ENCODE data around the gene DPH2. TPM values are rescaled to one million over a fixed set of nuclear protein-coding genes. Genes with fewer than 3 reads are reported as not detected.

Gene DPH2
- polyA plus RNA-seq, 1 of the 3 experiments (the other 2 are of a cell fraction) = 76.9 TPM

DNA sequence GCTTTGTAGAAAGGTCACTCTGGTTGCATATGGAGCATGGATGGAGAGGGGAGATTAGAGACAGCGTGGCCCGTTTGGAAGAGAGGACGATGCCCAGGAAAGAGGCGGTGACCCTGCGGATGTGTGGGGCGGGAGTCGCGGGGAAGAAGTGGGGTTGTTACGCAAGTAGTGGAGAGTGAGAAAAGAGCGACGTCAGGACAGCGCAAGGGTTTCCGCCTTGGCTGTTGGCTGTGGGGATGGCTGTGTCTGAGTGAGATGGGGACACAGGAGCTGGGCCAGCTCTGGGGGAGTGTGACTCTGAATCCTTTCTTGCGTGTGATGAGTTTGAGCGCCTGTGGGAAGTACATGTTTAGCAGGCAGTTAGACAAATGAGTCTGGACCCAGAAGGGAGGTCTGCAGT lies 13.0 kb downstream of the DPH2 start:
- Histone ChIP-seq H2AFZ (ENCODE audit: low read depth) (no peak overlapping the region), H3K4me3 (ENCODE audit: low read depth in 2 of 2, low read length in 1 of 2) (no peak overlapping the region), H3K27ac (ENCODE audit: low read depth in 2 of 2, low read length in 1 of 2) (no peak overlapping the region), H4K20me1 (ENCODE audit: insufficient read depth) (peaks cover 10% of the 10 kb centered on the region), H3K27me3 (ENCODE audit: insufficient read depth) (no peaks in the 10 kb centered on the region), H3K79me2 (ENCODE audit: insufficient read depth) (peaks cover 47% of the 10 kb centered on the region), H3K9ac (no peak overlapping the region), H3K9me3 (no peaks in the 10 kb centered on the region), H3K36me3 (replicated peaks in 1 of 2; ENCODE audit: control insufficient read depth in 1 of 2, insufficient read depth in 2 of 2, low read length in 1 of 2) (peaks cover 9 to 23% of the 10 kb centered on the region in 2 experiments), H3K9me2 (no peaks in the 10 kb centered on the region), H3K4me1 (ENCODE audit: control insufficient read depth in 1 of 2, insufficient read depth in 2 of 2, low read depth in 1 of 2, low read length in 1 of 2) (peaks cover 0 to 24% of the 10 kb centered on the region in 2 experiments; a peak in 1 of 4 replicates), H3F3A (replicated peaks; ENCODE audit: insufficient read depth) (no peaks in the 10 kb centered on the region), H3K4me2 (no peak overlapping the region)
- ChIA-PET POLR2A (no interaction called here), CTCF (interaction anchor here (2.1 kb wide), 1 partner anchor 12 kb away, joined by 5 read pairs; no protein-coding TSS in a partner anchor)
- no peak for TF ChIP-seq FOXM1 (IDR thresholded peaks at IDR 0.05; ENCODE audit: low read depth)
- no peak for TF ChIP-seq GATA2 (CRISPR knock-in tag; IDR thresholded peaks at IDR 0.05)
- no peak for TF ChIP-seq MEF2A (IDR thresholded peaks at IDR 0.05; ENCODE audit: borderline replicate concordance, low read depth)
- TF ChIP-seq, protein P1, sequence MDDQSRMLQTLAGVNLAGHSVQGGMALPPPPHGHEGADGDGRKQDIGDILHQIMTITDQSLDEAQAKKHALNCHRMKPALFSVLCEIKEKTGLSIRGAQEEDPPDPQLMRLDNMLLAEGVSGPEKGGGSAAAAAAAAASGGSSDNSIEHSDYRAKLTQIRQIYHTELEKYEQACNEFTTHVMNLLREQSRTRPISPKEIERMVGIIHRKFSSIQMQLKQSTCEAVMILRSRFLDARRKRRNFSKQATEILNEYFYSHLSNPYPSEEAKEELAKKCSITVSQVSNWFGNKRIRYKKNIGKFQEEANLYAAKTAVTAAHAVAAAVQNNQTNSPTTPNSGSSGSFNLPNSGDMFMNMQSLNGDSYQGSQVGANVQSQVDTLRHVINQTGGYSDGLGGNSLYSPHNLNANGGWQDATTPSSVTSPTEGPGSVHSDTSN (IDR thresholded peaks at IDR 0.05) = no peak
- no peak for TF ChIP-seq FOXJ3 (CRISPR knock-in tag; IDR thresholded peaks at IDR 0.05)
- TF ChIP-seq EZH2phosphoT487 (IDR thresholded peaks at IDR 0.05; ENCODE audit: borderline replicate concordance, low read depth) = no peak
- WGBS (ENCODE audit: low lambda C conversion rate) = 96% methylated on average over 15 of the region's 15 CpGs
- no peak for DNase-seq

DNA sequence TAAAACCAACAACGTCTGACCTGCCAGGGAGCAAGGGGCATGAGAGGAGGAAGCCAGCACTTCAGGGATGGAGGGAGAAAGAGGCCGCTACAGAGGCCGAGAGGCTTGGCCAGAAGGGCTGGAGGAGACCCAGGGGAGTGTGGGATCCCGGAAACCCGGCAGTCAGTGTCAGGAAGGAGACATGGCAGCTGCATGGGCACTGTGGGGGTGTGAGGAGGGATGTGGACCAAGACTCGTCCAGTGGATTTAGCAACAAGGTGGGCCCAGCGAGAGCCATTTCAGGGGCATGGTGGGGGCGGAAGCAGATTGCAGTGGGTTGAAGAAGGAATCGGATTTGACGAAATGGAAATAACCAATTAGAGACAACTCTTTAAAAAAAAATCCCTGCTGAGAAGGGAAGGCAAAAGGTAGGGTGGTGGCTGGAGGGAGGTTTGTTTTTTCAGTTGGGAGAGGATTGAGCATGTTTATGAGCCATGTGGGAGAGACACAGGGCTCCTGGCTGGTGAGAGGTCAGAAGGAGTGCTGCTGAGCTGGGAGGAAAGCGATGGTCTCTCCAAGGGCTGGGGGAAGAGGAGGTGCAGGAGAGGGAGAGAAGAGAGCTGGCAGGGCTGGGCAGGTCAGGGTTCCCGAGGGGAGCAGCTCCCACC lies 13.6 kb downstream of the DPH2 start:
- Histone ChIP-seq H2AFZ (ENCODE audit: low read depth) (no peak overlapping the region), H3K4me3 (ENCODE audit: low read depth in 2 of 2, low read length in 1 of 2) (no peak overlapping the region), H3K4me2 (no peak overlapping the region), H3F3A (replicated peaks; ENCODE audit: insufficient read depth) (no peaks in the 10 kb centered on the region), H3K79me2 (ENCODE audit: insufficient read depth) (peaks cover 42% of the 10 kb centered on the region), H3K27me3 (ENCODE audit: insufficient read depth) (no peaks in the 10 kb centered on the region), H3K9me3 (no peaks in the 10 kb centered on the region), H3K9ac (no peak overlapping the region), H3K27ac (ENCODE audit: low read depth in 2 of 2, low read length in 1 of 2) (no peak overlapping the region), H3K36me3 (replicated peaks in 1 of 2; ENCODE audit: control insufficient read depth in 1 of 2, insufficient read depth in 2 of 2, low read length in 1 of 2) (peaks cover 4 to 21% of the 10 kb centered on the region in 2 experiments), H3K4me1 (ENCODE audit: control insufficient read depth in 1 of 2, insufficient read depth in 2 of 2, low read depth in 1 of 2, low read length in 1 of 2) (peaks cover 0 to 19% of the 10 kb centered on the region in 2 experiments; a peak in 1 of 4 replicates), H4K20me1 (ENCODE audit: insufficient read depth) (peaks cover 10% of the 10 kb centered on the region), H3K9me2 (no peaks in the 10 kb centered on the region)
- POLR2A ChIA-PET = interaction anchor here (0.6 kb wide), 1 partner anchor 694 kb away, joined by 5 read pairs; no protein-coding TSS in a partner anchor
- CTCF ChIA-PET = interaction anchor here (1.1 to 2.1 kb wide), 4 partner anchors 11 to 53 kb away, joined by 4 to 5 read pairs (median 4); no protein-coding TSS in a partner anchor
- 92% methylated on average over 12 of the region's 12 CpGs for WGBS (ENCODE audit: low lambda C conversion rate)
- no peak for DNase-seq
- TF ChIP-seq GABPA (IDR thresholded peaks at IDR 0.05; ENCODE audit: low read depth) (no peak), TCF12 (IDR thresholded peaks at IDR 0.05) (no peak), MEF2A (IDR thresholded peaks at IDR 0.05; ENCODE audit: borderline replicate concordance, low read depth) (no peak), YY1 (IDR thresholded peaks at IDR 0.05; ENCODE audit: low read depth) (no peak), RAD21 (IDR thresholded peaks at IDR 0.05; ENCODE audit: low read length) (no peak), NRF1 (IDR thresholded peaks at IDR 0.05; ENCODE audit: low read depth, low read length) (no peak), NFIC (IDR thresholded peaks at IDR 0.05; ENCODE audit: borderline replicate concordance) (no peak), EZH2phosphoT487 (IDR thresholded peaks at IDR 0.05; ENCODE audit: borderline replicate concordance, low read depth) (no peak), FOSL2 (IDR thresholded peaks at IDR 0.05; ENCODE audit: borderline replicate concordance, low read depth) (no peak), FOXJ3 (CRISPR knock-in tag; IDR thresholded peaks at IDR 0.05) (no peak), ELF1 (IDR thresholded peaks at IDR 0.05) (no peak), SIN3A (IDR thresholded peaks at IDR 0.05; ENCODE audit: borderline replicate concordance, low read depth, low read length) (no peak), POLR2AphosphoS5 (IDR thresholded peaks at IDR 0.05; ENCODE audit: low read depth, low read length) (no peak), GATA2 (CRISPR knock-in tag; IDR thresholded peaks at IDR 0.05) (no peak)
- TF ChIP-seq, protein P2, sequence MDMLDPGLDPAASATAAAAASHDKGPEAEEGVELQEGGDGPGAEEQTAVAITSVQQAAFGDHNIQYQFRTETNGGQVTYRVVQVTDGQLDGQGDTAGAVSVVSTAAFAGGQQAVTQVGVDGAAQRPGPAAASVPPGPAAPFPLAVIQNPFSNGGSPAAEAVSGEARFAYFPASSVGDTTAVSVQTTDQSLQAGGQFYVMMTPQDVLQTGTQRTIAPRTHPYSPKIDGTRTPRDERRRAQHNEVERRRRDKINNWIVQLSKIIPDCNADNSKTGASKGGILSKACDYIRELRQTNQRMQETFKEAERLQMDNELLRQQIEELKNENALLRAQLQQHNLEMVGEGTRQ (IDR thresholded peaks at IDR 0.05; ENCODE audit: borderline replicate concordance, low read depth, low read length) = no peak
- TF ChIP-seq, protein P3, sequence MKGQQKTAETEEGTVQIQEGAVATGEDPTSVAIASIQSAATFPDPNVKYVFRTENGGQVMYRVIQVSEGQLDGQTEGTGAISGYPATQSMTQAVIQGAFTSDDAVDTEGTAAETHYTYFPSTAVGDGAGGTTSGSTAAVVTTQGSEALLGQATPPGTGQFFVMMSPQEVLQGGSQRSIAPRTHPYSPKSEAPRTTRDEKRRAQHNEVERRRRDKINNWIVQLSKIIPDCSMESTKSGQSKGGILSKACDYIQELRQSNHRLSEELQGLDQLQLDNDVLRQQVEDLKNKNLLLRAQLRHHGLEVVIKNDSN (IDR thresholded peaks at IDR 0.05; ENCODE audit: borderline replicate concordance, low read depth) = no peak
- TF ChIP-seq, protein P4, sequence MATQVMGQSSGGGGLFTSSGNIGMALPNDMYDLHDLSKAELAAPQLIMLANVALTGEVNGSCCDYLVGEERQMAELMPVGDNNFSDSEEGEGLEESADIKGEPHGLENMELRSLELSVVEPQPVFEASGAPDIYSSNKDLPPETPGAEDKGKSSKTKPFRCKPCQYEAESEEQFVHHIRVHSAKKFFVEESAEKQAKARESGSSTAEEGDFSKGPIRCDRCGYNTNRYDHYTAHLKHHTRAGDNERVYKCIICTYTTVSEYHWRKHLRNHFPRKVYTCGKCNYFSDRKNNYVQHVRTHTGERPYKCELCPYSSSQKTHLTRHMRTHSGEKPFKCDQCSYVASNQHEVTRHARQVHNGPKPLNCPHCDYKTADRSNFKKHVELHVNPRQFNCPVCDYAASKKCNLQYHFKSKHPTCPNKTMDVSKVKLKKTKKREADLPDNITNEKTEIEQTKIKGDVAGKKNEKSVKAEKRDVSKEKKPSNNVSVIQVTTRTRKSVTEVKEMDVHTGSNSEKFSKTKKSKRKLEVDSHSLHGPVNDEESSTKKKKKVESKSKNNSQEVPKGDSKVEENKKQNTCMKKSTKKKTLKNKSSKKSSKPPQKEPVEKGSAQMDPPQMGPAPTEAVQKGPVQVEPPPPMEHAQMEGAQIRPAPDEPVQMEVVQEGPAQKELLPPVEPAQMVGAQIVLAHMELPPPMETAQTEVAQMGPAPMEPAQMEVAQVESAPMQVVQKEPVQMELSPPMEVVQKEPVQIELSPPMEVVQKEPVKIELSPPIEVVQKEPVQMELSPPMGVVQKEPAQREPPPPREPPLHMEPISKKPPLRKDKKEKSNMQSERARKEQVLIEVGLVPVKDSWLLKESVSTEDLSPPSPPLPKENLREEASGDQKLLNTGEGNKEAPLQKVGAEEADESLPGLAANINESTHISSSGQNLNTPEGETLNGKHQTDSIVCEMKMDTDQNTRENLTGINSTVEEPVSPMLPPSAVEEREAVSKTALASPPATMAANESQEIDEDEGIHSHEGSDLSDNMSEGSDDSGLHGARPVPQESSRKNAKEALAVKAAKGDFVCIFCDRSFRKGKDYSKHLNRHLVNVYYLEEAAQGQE (IDR thresholded peaks at IDR 0.05; ENCODE audit: low read depth, low read length) = no peak
- TF ChIP-seq, protein P5, sequence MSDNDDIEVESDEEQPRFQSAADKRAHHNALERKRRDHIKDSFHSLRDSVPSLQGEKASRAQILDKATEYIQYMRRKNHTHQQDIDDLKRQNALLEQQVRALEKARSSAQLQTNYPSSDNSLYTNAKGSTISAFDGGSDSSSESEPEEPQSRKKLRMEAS (IDR thresholded peaks at IDR 0.05; ENCODE audit: low read depth) = no peak

All from SK-N-SH (cell line).